Tibial artery (tissue), 4 donors: ENCODE data around the gene FBN3.

Experiments
- DNase-seq, 2 donors: peaks; one replicate each; pipeline ENCODE4 v3.0.0-alpha.2; 2019
- H3K27ac ChIP-seq, 2 donors: fragments of 200-600 bp; sonication (generic) in 1 of 2; 1 replicate in 1 of 2; 2 replicates in 1 of 2; pipeline ENCODE4 v1.5.1; 2018 to 2019; ENCODE audit warnings: mild to moderate bottlenecking in 1 of 2
- H3K27me3 ChIP-seq, 2 donors: fragments of 200-600 bp; sonication (generic) in 1 of 2; one replicate each; pipeline versions ENCODE4 v1.5.1 to v1.6.0; 2016 to 2019
- H3K36me3 ChIP-seq, 3 donors: fragments of 200-600 bp; sonication (generic) in 2 of 3; one replicate each; pipeline ENCODE4 v1.5.1; 2016 to 2019; ENCODE audit warnings: mild to moderate bottlenecking in 2 of 3
- H3K4me1 ChIP-seq, 4 donors: fragments of 200-600 bp; sonication (generic) in 2 of 4; 1 replicate in 3 of 4; 2 replicates in 1 of 4; pipeline ENCODE4 v1.5.1; 2016 to 2019
- H3K4me3 ChIP-seq, 2 donors: fragments of 200-600 bp; sonication (generic) in 1 of 2; 1 replicate in 1 of 2; 2 replicates in 1 of 2; pipeline ENCODE4 v1.5.1; 2018 to 2019; ENCODE audit warnings: mild to moderate bottlenecking in 2 of 2
- H3K9me3 ChIP-seq, 3 donors: fragments of 200-600 bp; sonication (generic) in 1 of 3; one replicate each; pipeline ENCODE4 v1.5.1; 2016 to 2019
- CTCF ChIP-seq, 2 experiments: fragments of 200-600 bp in 1 of 2; fragments of 450-650 bp in 1 of 2; IDR thresholded peaks; one replicate each; pipeline ENCODE4 v1.5.1; 2017 to 2019; ENCODE audit warnings: antibody characterized with exemption in 2 of 2, mild to moderate bottlenecking in 1 of 2, moderate library complexity in 1 of 2
- intact Hi-C: fragments of 100-400 bp; cut with DNase I; formaldehyde crosslinking; loops from one replicate; pipeline ENCODE4 v1.15.0; 2023; ENCODE audit warnings: low total_unique reads

The FBN3 gene

GRCh38 chr19:8054169-8054568 is 95.2 kb downstream of the FBN3 start:
- TF ChIP-seq CTCF (IDR thresholded peaks at IDR 0.05): no peak
- H3K4me3 ChIP-seq: no peak overlapping the region
- no peak overlapping the region for H3K27ac ChIP-seq
- intact Hi-C loops: no loop called here
- no peak for DNase-seq
- H3K27me3 ChIP-seq: peaks cover 0 to 26% of the 10 kb centered on the region in 2 donors
- no peaks in the 10 kb centered on the region for H3K36me3 ChIP-seq
- H3K9me3 ChIP-seq: no peaks in the 10 kb centered on the region
- peaks cover 0 to 8% (median 8%) of the 10 kb centered on the region in 4 donors for H3K4me1 ChIP-seq

- Histone ChIP-seq H3K27me3 (peaks cover 0 to 32% of the 10 kb centered on the region in 2 donors), H3K4me3 (no peak within 1 kb of the TSS), H3K4me1 (peaks cover 0 to 8% (median 8%) of the 10 kb centered on the region in 4 donors), H3K27ac (no peak within 1 kb of the TSS), H3K9me3 (no peaks in the 10 kb centered on the region), H3K36me3 (no peaks in the 10 kb centered on the region)
- TF ChIP-seq CTCF (IDR thresholded peaks at IDR 0.05): no peak
- no peak for DNase-seq
- intact Hi-C loops: no loop called here
Observed at GRCh38 chr19:8052464-8052859, 96.9 kb downstream of the FBN3 start, which contains the start of gene CCL25. CCL25 (plus strand) TSS chr19:8052760; CDS start chr19:8053050, 290 bp downstream.

GRCh38 chr19:8050274-8051096 is 98.9 kb downstream of the FBN3 start:
- no peak for TF ChIP-seq CTCF (IDR thresholded peaks at IDR 0.05)
- Histone ChIP-seq H3K36me3 (no peaks in the 10 kb centered on the region), H3K4me1 (peaks cover 0 to 8% (median 8%) of the 10 kb centered on the region in 4 donors), H3K9me3 (no peaks in the 10 kb centered on the region), H3K27ac (no peak overlapping the region), H3K4me3 (peak overlapping the region in 1 of 2 donors; percentile 30), H3K27me3 (peaks cover 0 to 35% of the 10 kb centered on the region in 2 donors)
- intact Hi-C loops: no loop called here
- DNase-seq: peak; percentile 84

GRCh38 chr19:8046569-8047165 is 102.7 kb downstream of the FBN3 start:
- intact Hi-C loops: no loop called here
- no peak for TF ChIP-seq CTCF (IDR thresholded peaks at IDR 0.05)
- Histone ChIP-seq H3K4me3 (no peak overlapping the region), H3K9me3 (no peaks in the 10 kb centered on the region), H3K27ac (no peak overlapping the region), H3K36me3 (no peaks in the 10 kb centered on the region), H3K27me3 (peaks cover 0 to 30% of the 10 kb centered on the region in 2 donors), H3K4me1 (peaks cover 0 to 8% (median 8%) of the 10 kb centered on the region in 4 donors)
- no peak for DNase-seq

GRCh38 chr19:8045872-8046568 is 103.4 kb downstream of the FBN3 start:
- H3K27ac ChIP-seq: no peak overlapping the region
- DNase-seq: no peak
- peaks cover 0 to 37% of the 10 kb centered on the region in 2 donors for H3K27me3 ChIP-seq
- no peaks in the 10 kb centered on the region for H3K9me3 ChIP-seq
- TF ChIP-seq CTCF (IDR thresholded peaks at IDR 0.05): no peak
- H3K4me3 ChIP-seq: no peak overlapping the region
- H3K36me3 ChIP-seq: no peaks in the 10 kb centered on the region
- H3K4me1 ChIP-seq: peaks cover 0 to 8% (median 8%) of the 10 kb centered on the region in 4 donors
- intact Hi-C loops: no loop called here
